Mammary epithelial cell (primary cell): ENCODE data around the gene DUS3L.

Experiments used
- EZH2 ChIP-seq: IDR thresholded peaks from 2 replicates; pipeline ENCODE4 v1.6.1; 2012; ENCODE audit warnings: low read length, inconsistent platforms, borderline replicate concordance
- TF ChIP-seq, protein P1 (sequence below), 2 donors: IDR thresholded peaks in 1 of 2; conservative IDR thresholded peaks in 1 of 2; 2 replicates each; pipeline ENCODE4 v1.5.1; 2011 to 2012; ENCODE audit warnings: inconsistent platforms in 2 of 2, low read length in 2 of 2, mild to moderate bottlenecking in 2 of 2, control low read depth in 1 of 2, low read depth in 1 of 2; ENCODE audit not compliant: insufficient read depth in 1 of 2; ENCODE audit errors: extremely low read depth in 1 of 2

DNA sequence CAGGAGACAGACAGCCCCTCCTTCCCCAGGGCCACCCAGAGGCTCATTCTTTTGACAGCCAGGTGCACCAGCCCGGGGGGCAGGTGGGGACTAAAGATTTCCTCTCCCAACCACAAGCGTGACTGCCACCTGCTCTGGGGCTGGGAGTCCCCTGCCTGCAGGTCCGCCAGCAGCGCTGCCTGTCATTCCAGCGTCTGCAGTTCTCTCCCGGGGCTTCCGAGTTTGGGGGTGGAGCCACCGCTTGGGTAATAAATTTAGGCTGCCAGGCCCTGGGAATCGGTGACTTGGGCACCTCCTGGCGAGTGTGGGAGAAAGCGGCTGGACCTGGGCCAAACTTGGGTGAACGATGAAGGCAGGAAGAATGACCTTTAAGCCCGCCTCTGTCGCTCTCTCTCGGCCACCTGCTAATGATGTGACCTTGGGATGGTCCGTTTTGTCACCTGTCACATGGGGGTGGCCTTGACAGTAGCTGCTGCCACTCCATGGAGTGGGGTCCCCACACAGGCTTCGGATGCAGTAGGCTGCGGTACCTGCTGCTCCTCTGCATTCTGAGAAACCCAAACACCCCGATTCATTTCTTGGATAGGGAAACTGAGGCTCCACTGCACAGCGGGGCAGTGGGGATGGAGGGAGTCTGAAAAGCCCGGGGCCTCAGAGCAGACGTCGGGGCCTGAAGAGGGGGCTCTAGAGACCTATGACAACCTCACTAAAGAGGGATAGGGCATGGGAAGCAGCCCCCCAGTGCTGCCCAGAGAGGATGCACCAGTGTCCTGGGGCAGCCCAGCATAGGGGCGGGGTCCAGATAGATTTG, 35.8 kb upstream of the DUS3L start:
- TF ChIP-seq, protein P1, sequence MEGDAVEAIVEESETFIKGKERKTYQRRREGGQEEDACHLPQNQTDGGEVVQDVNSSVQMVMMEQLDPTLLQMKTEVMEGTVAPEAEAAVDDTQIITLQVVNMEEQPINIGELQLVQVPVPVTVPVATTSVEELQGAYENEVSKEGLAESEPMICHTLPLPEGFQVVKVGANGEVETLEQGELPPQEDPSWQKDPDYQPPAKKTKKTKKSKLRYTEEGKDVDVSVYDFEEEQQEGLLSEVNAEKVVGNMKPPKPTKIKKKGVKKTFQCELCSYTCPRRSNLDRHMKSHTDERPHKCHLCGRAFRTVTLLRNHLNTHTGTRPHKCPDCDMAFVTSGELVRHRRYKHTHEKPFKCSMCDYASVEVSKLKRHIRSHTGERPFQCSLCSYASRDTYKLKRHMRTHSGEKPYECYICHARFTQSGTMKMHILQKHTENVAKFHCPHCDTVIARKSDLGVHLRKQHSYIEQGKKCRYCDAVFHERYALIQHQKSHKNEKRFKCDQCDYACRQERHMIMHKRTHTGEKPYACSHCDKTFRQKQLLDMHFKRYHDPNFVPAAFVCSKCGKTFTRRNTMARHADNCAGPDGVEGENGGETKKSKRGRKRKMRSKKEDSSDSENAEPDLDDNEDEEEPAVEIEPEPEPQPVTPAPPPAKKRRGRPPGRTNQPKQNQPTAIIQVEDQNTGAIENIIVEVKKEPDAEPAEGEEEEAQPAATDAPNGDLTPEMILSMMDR (conservative IDR thresholded peaks at IDR 0.05 in 1 of 2, IDR thresholded peaks at IDR 0.05 in 1 of 2; ENCODE audit: extremely low read depth in 1 of 2, insufficient read depth in 1 of 2, low read depth in 1 of 2, low read length in 2 of 2) = no peak
- TF ChIP-seq EZH2 = no peak
